ENCODE measurements around the gene GFRA1. TPM values are rescaled to one million over a fixed set of nuclear protein-coding genes. Genes with fewer than 3 reads are reported as not detected.

The GFRA1 gene
- total and polyA plus RNA-seq, 2 of the 4 experiments (the other 2 are of a cell fraction): 9.1 to 9.3 TPM

- no peak overlapping the region for H2BK20ac ChIP-seq (ENCODE audit: low read depth, low read length)
- no peak overlapping the region for H4K5ac ChIP-seq (ENCODE audit: low read depth, low read length)
- H3K9me3 ChIP-seq (ENCODE audit: control insufficient read depth, insufficient read depth, low read length): no peaks in the 10 kb centered on the region
- H3K14ac ChIP-seq (replicated peaks; ENCODE audit: low read depth, low read length): no peak overlapping the region
- H3K56ac ChIP-seq (ENCODE audit: extremely low read depth, insufficient read depth, low read length): no peak overlapping the region
- no peaks in the 10 kb centered on the region for H3K36me3 ChIP-seq (ENCODE audit: control insufficient read depth, insufficient read depth, low read length)
- no peak overlapping the region for H3K4me3 ChIP-seq (ENCODE audit: insufficient read depth, low read depth, low read length)
- H4K91ac ChIP-seq (ENCODE audit: insufficient read depth, low read depth, low read length): no peak overlapping the region
- no TSS peak for BruUV-seq (replicated peaks)
- dilution Hi-C loops (cut with HindIII; ENCODE audit: low sequenced_read_pairs, unreplicated experiment): no loop called here
- H3K23ac ChIP-seq (ENCODE audit: low read depth, low read length): no peak overlapping the region
- ChIA-PET POLR2A (ENCODE audit: unreplicated experiment) (no interaction called here), CTCF (no interaction called here)
- H2AK5ac ChIP-seq (ENCODE audit: low read depth, low read length): no peak overlapping the region
- WGBS, 2 experiments (ENCODE audit: extremely low coverage in 2 of 2, insufficient read length in 1 of 2): 69% methylated on average over 3 of the region's 5 CpGs; no CpG with 5 or more reads in 1 of the 2 experiments
- no peak overlapping the region for H2BK5ac ChIP-seq (ENCODE audit: low read depth, low read length, poor library complexity, severe bottlenecking)
- no peak overlapping the region for H2AFZ ChIP-seq (replicated peaks; ENCODE audit: low read length, poor library complexity)
- H3K9ac ChIP-seq (ENCODE audit: low read depth, low read length): no peak overlapping the region
- in situ Hi-C loops (cut with MboI; ENCODE audit: low sequenced_read_pairs): no loop called here
- no peak overlapping the region for H2BK15ac ChIP-seq (ENCODE audit: low read depth, low read length)
- H3K4me1 ChIP-seq (ENCODE audit: control insufficient read depth, insufficient read depth, low read length): no peaks in the 10 kb centered on the region
- H4K20me1 ChIP-seq (ENCODE audit: insufficient read depth, low read length): no peaks in the 10 kb centered on the region
- H3K27me3 ChIP-seq (ENCODE audit: control insufficient read depth, insufficient read depth, low read length): no peaks in the 10 kb centered on the region
- no peak overlapping the region for H3K18ac ChIP-seq (ENCODE audit: low read depth, low read length)
- intact Hi-C loops (cut with micrococcal nuclease): no loop called here
- no peak overlapping the region for H3K4ac ChIP-seq (ENCODE audit: low read depth, low read length)
- TF ChIP-seq NFE2L2 (IDR thresholded peaks at IDR 0.05; ENCODE audit: low read depth, low read length) (no peak), USF2 (IDR thresholded peaks at IDR 0.05; ENCODE audit: low read depth, low read length) (no peak), ELK1 (IDR thresholded peaks at IDR 0.05; ENCODE audit: borderline replicate concordance, low read depth, low read length) (no peak), CTCF (conservative IDR thresholded peaks at IDR 0.05; ENCODE audit: low read depth, low read length) (no peak), FOS (IDR thresholded peaks at IDR 0.05; ENCODE audit: low read depth, low read length) (no peak), CHD1 (IDR thresholded peaks at IDR 0.05; ENCODE audit: low read depth, low read length) (no peak), RAD21 (IDR thresholded peaks at IDR 0.05; ENCODE audit: low read length) (no peak), CEBPB (IDR thresholded peaks at IDR 0.05; ENCODE audit: low read depth, low read length) (no peak), MXI1 (IDR thresholded peaks at IDR 0.05; ENCODE audit: borderline replicate concordance, low read depth, low read length) (no peak), RFX5 (IDR thresholded peaks at IDR 0.05; ENCODE audit: low read depth, low read length) (no peak), MAZ (IDR thresholded peaks at IDR 0.05; ENCODE audit: borderline replicate concordance, low read depth, low read length) (no peak), MAFK (IDR thresholded peaks at IDR 0.05; ENCODE audit: low read depth, low read length) (no peak), RCOR1 (IDR thresholded peaks at IDR 0.05; ENCODE audit: insufficient replicate concordance, low read length) (no peak), BHLHE40 (IDR thresholded peaks at IDR 0.05; ENCODE audit: low read depth, low read length) (no peak), SMC3 (IDR thresholded peaks at IDR 0.05; ENCODE audit: low read depth, low read length) (no peak), POLR2A (IDR thresholded peaks at IDR 0.05; ENCODE audit: low read depth, low read length) (no peak)
- no peak overlapping the region for H3K4me2 ChIP-seq (ENCODE audit: low read depth, low read length)
- no peak overlapping the region for H2AK9ac ChIP-seq (replicated peaks; ENCODE audit: low read depth, low read length, poor library complexity)
- no peaks in the 10 kb centered on the region for H3K79me1 ChIP-seq (ENCODE audit: low read depth in 1 of 2, low read length in 2 of 2)
- H2BK120ac ChIP-seq (ENCODE audit: low read depth, low read length): no peak overlapping the region
- ATAC-seq (ENCODE audit: low read depth): no peak
- no peak for DNase-seq
- no peak overlapping the region for H4K8ac ChIP-seq (ENCODE audit: low read depth in 2 of 2, low read length in 2 of 2)
- H3K27ac ChIP-seq (ENCODE audit: insufficient read depth, low read length): no peak overlapping the region
- no peaks in the 10 kb centered on the region; the same call in 1 of the 2 replicates for H3K9me1 ChIP-seq (ENCODE audit: insufficient read depth, low read length)
Observed at GRCh38 chr10:116256752-116257259, 16.2 kb downstream of the GFRA1 start.
